K562 treated with DMSO at 1 percent for 4 hours (cell line): ENCODE data around the gene IQCC. TPM values are rescaled to one million over a fixed set of nuclear protein-coding genes. Genes with fewer than 3 reads are reported as not detected.

Experiments
- total RNA-seq: library from RNA; unstranded; fragments of 300-600 nt; gene quantifications from 2 replicates; pipeline ENCODE4 v1.2.3, GENCODE V29; 2022; ENCODE audit not compliant: insufficient read depth

The IQCC gene
- 6.0 and 6.8 TPM in 2 replicates for total RNA-seq

DNA sequence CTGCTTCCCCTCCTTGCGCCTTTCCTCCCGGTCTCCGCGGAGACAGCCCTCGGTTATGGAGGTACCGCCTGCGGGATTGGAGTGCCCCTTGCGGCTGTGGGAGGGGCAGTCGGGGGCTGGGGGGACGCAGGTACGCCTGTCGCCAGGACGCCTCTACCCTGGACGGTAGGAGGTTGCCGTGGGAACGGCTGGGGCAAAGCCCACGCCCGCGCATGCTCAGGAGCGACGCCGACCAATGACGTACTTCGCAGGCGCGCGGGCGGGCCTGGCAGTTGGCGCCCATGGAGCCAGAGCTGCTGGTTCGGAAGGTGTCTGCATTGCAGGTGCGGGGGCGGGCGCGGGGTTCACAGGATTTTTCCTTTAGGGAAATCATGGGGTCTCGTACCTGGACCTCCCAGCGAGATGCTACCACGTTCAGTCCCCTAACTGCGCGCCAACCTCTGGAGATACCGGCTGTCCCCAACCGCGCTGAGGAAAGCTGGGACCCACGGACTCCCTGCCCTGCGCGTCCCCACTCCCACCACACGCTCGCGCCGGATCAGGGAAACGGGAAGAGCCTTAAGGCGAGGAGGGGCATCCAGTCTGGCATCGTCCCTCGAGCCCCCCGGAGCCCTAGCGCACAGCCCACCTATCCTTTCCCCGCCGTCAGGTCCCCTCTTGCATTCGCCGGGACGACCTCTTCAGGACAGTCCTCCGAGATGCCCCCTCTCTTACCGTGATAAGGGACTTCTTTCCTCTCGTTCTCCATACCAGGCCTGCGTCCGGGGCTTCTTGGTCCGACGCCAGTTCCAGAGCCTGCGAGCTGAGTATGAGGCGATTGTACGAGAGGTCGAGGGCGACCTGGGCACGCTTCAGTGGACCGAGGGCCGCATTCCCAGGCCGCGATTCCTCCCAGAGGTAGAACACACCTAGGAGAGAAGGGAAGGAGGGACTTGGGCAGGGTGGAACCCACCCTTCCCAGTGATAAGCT, at the start of gene IQCC:
IQCC (plus strand) TSS at position 271 of the 970 bp plus-strand sequence; CDS start at position 282, 11 bp downstream.

DNA sequence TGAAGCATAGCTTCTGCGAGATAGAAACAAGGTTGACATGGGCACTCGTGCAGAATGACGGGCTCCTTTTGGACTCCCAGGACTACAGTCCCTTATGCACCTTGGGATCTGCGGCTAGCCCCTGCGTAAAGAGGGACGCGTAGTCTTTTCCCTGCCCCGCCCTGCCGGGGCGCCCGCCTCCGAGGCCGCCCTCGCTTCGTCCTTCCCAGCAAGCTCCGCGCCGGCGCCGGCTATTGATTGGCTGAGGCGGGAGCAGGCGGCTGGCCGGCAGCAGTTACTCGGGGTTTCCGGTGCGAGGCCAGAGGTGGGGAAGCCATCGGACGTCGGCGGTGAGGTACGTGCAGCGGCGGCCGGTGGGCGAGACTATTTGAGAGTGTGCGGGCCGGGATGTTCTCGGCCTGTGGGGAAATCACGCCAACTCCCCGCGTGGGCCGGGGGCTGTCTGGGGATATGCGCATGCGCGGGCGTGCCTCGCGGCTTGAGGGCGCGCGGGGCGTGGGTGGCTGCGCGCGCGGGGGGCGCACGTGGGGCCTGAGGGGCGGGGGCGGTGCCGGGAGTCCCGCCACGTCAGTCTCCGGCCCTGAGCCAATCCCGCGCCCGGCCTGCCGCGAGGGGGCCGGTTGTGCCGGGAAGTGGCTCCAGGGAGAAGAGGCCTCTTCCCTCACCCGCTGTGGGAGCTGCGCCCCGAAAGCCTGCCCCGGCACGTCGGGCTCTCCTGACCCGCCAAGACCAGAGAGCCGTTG, 25.9 kb upstream of the IQCC start, which contains the start of gene TXLNA:
TXLNA (plus strand) TSS at position 233 of the 743 bp plus-strand sequence. CDS start 671 bp downstream, outside the sequence.

DNA sequence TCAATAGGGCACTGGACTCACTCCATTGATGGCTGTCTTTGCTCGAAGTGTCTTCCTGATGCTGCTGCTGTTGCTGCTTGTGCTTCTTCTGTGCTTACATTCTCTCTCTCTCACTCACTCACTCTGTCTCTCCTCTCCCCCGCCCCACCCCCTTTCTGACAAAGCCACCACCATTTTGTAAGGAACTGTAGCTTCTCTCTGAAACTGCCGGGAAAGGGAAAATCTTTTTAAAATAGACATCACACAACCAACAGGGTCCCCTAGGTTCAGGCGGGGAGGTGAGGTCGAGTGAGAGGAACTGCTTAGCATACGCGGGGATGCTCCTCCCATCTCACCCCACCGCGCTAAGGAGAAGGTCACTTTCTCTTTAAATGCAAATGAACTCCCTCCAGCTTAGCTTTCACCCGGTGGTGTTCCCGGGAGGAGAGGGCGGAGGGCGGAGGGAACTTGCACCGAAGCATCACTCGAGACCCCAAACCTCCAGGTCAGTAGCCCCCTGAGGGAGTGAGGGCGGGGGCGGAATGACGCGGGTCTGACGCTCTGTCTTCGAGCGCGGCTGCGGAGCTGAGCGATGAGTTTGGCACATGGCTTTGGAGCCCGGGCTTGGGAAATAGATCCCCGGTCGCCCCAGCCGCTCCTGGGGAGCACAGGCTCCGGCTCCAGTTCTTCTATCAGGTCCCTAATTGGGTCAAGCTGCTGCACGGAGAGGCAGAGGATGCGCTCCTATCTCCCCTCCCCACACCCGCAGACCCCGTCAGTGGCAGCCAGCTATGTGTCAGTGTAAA, 5.1 kb upstream of the IQCC start, which contains the start of gene CCDC28B:
CCDC28B (plus strand) TSS at position 370 of the 785 bp plus-strand sequence. CDS start 1,341 bp downstream, outside the sequence.

DNA sequence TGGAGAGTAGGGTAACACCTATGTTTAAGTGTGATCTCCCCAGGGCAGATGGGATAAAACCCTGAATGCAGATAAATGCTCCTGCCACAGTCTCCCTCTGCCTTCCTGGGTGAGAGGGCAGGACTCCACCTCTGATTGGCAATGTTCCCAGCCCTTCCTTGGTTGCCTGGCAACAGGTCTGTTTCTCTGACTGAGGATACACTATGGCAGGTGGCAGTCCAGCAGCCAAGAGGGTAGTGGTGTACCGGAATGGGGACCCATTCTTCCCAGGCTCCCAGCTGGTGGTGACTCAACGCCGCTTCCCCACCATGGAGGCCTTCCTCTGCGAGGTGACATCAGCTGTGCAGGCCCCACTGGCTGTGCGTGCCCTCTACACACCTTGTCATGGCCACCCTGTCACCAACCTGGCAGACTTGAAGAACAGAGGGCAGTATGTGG, 3.4 kb downstream of the IQCC start, which contains the start of gene DCDC2B:
DCDC2B (plus strand) TSS at position 199 of the 438 bp plus-strand sequence; CDS start at position 204, 5 bp downstream.

DNA sequence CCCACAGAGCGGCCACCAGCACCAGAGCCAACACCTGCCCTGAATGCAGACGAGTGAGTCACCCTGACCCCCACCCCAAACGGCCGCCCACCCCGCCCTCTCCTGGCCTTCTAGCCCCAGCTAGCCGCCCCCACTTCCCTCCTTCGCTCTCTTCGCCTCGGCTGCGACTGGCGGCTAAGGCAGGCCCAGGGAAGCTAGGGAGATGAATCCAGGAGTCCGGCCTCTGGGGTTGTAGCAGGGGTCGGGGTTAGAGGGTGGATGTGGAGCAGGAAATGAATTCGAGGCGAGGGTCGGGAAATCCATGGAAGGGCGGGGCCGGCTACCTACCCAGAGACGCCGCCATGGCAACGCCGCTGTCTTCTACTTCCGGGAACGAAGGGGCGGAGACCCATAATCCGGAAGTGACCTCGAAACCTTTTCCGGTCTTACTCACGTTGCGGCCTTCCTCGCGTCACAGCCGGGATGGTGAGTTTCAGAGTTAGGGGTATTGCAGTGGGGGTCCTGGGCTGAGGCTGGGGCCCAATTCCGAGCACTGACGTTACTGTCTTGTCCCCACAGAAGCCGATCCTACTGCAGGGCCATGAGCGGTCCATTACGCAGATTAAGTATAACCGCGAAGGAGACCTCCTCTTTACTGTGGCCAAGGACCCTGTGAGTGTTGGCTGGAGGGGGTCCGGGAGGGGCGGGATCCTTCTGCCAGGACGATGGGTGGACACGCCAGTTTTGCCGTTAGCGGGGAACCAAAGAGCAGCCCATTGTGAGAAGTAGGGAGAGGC, 16.7 kb downstream of the IQCC start, which contains the start of the genes EIF3I and TMEM234:
EIF3I (plus strand) TSS at position 428 of the 776 bp plus-strand sequence; CDS start at position 463, 35 bp downstream.
TMEM234 (minus strand) TSS at position 374 of the 776 bp plus-strand sequence; CDS start at position 343, 31 bp downstream.

DNA sequence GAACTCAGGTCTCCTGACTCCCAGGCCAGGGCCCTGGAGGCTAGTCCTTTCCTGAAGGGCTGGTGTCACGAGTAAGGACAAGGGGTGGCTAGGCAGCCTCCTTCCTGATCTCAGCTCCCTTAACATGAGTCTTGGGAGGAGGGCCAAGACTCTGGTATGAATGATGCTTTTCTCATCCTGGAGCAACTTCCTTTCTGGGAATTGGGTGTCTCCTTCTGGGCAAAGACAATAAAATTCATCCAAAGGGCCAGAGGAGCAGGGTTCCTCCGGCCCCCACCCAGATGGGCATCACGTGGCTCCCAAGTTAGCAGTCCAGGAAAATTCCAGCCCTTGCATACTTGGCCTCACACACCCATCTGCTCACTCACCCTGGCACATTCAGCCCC, 41.4 kb downstream of the IQCC start, which contains the start of gene FAM167B:
FAM167B (plus strand) TSS at position 335 of the 386 bp plus-strand sequence. CDS start 200 bp downstream, outside the sequence.

DNA sequence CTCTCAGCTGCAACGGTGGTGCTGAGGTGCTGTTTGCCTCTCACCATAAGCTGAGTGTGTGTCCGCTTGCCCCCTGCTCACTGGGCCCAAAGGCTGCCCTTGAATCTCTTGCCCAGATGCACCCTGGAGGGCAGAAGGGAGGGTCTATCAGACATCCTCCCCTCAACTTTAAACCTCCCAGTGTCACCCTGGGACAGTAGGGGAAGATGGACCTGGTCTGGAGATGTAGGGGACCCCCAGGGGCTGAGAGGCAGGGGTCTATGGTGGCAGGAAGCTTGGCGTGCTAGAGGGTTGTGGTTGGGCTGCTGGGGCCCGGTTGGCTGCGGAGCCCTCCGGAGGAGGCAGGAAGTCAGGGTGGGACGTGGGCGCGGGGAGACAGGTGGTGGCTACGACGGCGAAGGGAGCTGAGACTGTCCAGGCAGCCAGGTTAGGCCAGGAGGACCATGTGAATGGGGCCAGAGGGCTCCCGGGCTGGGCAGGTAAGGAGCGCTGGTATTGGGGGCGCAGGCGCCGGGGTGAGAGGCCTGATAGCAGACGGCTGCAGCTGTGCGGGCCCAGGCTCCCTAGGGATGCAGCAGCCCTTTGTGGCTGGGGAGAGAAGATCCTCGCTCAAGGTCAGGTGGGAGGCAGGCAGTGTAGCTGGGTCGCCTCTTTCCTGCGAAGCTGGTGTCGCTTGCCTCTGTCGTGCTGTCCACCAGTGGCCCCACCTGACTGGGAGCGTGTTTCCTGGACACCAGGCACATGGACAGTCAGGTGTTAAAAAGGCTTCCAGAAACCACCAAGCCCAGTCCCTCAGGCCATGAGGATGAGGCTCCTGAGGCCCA, 45.6 kb downstream of the IQCC start, which contains the start of gene LCK:
LCK (plus strand) TSS at position 373 of the 824 bp plus-strand sequence. CDS start 23,065 bp downstream, outside the sequence.

Other genes with a start within 250 kb of the IQCC start
- 131 and 140 TPM in 2 replicates for gene KHDRBS1, start 191.8 kb upstream of the IQCC start, total RNA-seq
- gene TMEM39B, start 132.7 kb upstream of the IQCC start, total RNA-seq: 31.6 and 35.5 TPM in 2 replicates
- 16.6 and 21.4 TPM in 2 replicates for gene KPNA6, start 97.6 kb upstream of the IQCC start, total RNA-seq
- 39.0 and 39.7 TPM in 2 replicates for gene TXLNA, start 26.0 kb upstream of the IQCC start, total RNA-seq
- 26.5 and 34.8 TPM in 2 replicates for gene CCDC28B, start 5.1 kb upstream of the IQCC start, total RNA-seq
- not detected in 2 replicates for gene DCDC2B, start 3.4 kb downstream of the IQCC start, total RNA-seq
- gene TMEM234, start 16.7 kb downstream of the IQCC start, total RNA-seq: 5.3 and 6.7 TPM in 2 replicates
- gene EIF3I, start 16.7 kb downstream of the IQCC start, total RNA-seq: 336 and 344 TPM in 2 replicates
- not detected in 2 replicates for gene FAM167B, start 41.6 kb downstream of the IQCC start, total RNA-seq
- gene LCK, start 45.6 kb downstream of the IQCC start, total RNA-seq: not detected in 2 replicates
- gene HDAC1, start 86.4 kb downstream of the IQCC start, total RNA-seq: 207 and 208 TPM in 2 replicates
- gene MARCKSL1, start 130.6 kb downstream of the IQCC start, total RNA-seq: 73.9 and 74.4 TPM in 2 replicates
- 21.4 and 29.8 TPM in 2 replicates for gene FAM229A, start 156.8 kb downstream of the IQCC start, total RNA-seq
- gene TSSK3, start 156.9 kb downstream of the IQCC start, total RNA-seq: 2.4 TPM in 1 of 2 replicates, not detected in the other
- 36.4 and 60.1 TPM in 2 replicates for gene BSDC1, start 188.8 kb downstream of the IQCC start, total RNA-seq